Stomach (tissue), 4 donors: ENCODE data around the gene CCT6B.

Source experiments
- CTCF ChIP-seq, 7 experiments: fragments of 450-650 bp in 4 of 7; fragments of 200-600 bp in 3 of 7; sonication (generic) in 3 of 7; IDR thresholded peaks; one replicate each; pipeline ENCODE4 v1.5.1; 2016 to 2019; ENCODE audit warnings: antibody characterized with exemption in 7 of 7, control low read depth in 2 of 7, mild to moderate bottlenecking in 1 of 7
- EP300 ChIP-seq: sonication (generic); formaldehyde crosslinking; IDR thresholded peaks from one replicate; pipeline ENCODE4 v1.6.1; 2017; ENCODE audit warnings: antibody characterized with exemption
- POLR2A ChIP-seq, 4 donors: fragments of 450-650 bp; IDR thresholded peaks; one replicate each; pipeline ENCODE4 v1.6.1; 2016; ENCODE audit warnings: antibody characterized with exemption in 4 of 4, control low read depth in 2 of 4, mild to moderate bottlenecking in 1 of 4, moderate library complexity in 1 of 4
- POLR2AphosphoS5 ChIP-seq, 3 donors: sonication (generic); formaldehyde crosslinking; IDR thresholded peaks; one replicate each; pipeline ENCODE4 v1.6.1; 2016; ENCODE audit warnings: antibody characterized with exemption in 3 of 3

DNA sequence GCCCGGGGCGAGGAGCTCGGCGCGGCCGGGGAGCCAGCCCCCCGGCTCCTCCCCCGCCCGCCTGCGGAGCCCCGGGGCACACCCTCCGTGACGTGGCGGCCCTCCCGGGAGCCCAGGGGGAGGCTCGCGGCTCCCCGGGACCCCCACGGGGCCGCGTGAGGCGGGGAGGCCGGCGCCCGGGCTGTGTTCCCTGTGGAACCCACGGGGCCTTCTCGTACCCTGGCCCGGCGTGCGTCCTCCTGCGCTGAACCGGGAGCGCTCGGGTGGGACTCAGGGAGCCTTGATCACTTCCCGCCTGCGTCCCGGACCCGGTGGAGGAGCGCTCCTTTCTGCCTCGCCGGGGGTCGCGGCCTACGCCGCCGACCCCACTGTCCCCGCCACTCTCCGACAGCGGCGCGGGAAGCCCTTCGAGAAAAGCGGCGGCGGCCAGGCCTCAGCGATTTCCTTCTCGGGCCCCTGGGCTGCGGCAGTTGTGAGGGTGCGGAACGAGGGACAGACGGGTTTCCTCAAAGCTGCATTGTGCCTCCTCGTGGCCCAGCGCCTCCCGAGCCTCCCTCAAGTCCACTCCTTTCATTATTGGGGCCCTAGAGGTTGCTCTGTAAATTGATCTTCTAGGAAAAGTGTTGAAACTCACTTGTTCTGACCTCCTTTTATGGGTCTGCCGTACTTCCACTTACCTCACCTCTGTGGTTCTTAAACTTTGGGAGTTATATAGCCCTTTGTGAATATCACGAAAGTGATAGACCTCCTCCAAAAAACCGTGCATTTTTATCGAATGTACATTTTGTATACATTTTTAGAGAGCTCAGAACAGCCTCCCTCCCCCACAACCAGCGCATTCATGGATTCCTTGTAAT lies 19.6 kb upstream of the CCT6B start:
- TF ChIP-seq CTCF (IDR thresholded peaks at IDR 0.05) (peak in 3 of 7 experiments; percentile 12 to 37 (median 31)), POLR2A (IDR thresholded peaks at IDR 0.05) (peak in 1 of 4 donors; percentile 12), POLR2AphosphoS5 (IDR thresholded peaks at IDR 0.05) (peak in 1 of 3 donors; percentile 68), EP300 (no peak)
